ENCODE results near the gene ATP13A4.

The ATP13A4 gene, protein sequence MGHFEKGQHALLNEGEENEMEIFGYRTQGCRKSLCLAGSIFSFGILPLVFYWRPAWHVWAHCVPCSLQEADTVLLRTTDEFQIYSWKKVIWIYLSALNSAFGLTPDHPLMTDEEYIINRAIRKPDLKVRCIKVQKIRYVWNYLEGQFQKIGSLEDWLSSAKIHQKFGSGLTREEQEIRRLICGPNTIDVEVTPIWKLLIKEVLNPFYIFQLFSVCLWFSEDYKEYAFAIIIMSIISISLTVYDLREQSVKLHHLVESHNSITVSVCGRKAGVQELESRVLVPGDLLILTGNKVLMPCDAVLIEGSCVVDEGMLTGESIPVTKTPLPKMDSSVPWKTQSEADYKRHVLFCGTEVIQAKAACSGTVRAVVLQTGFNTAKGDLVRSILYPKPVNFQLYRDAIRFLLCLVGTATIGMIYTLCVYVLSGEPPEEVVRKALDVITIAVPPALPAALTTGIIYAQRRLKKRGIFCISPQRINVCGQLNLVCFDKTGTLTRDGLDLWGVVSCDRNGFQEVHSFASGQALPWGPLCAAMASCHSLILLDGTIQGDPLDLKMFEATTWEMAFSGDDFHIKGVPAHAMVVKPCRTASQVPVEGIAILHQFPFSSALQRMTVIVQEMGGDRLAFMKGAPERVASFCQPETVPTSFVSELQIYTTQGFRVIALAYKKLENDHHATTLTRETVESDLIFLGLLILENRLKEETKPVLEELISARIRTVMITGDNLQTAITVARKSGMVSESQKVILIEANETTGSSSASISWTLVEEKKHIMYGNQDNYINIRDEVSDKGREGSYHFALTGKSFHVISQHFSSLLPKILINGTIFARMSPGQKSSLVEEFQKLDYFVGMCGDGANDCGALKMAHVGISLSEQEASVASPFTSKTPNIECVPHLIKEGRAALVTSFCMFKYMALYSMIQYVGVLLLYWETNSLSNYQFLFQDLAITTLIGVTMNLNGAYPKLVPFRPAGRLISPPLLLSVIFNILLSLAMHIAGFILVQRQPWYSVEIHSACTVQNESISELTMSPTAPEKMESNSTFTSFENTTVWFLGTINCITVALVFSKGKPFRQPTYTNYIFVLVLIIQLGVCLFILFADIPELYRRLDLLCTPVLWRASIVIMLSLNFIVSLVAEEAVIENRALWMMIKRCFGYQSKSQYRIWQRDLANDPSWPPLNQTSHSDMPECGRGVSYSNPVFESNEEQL

DNA sequence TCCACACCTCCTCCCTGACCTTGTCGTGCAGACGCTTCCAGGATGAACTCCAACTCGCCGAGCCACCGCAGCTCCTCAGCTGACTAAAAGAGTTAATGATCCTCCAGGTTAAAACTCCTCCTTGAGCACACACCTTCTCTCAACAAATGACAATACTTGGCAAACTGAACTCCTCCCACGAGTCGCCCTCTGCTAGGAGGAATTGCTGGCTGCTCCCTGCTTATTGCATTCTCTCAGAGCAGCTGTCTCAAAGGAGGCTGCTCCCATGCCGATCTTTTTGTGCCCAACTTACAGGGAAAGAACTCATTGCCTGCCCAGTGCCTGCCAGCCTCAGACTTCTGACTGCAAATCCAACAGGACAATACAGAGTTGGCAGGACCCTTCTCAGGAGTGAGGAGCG lies at the start of gene ATP13A4:
Gene ATP13A4, minus strand, starts transcription at position 85 of the 400 bp plus-strand sequence. CDS start 96 bp downstream, outside the sequence.
- no peak for FAIRE-seq
- DNase-seq (ENCODE audit: low spot score): no peak

DNA sequence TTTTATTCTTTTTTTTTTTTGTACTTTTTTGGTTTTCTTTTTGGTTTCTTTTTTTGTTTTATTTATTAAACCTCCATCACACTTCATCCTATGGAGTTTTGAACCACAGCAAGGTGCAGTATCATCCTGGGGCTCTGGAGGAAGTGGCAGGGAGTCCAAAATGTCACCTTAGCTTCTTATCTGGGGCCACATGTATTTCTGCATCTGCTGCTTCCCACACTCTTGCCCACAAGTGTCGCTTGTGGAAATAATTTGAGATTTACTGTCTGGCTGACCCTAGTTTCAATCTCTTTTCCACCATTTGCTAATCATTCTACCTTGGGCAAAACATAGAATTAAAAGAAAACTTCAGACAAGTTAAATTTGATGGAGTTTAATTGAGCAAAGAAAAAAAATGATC lies 44.7 kb upstream of the ATP13A4 start:
- FAIRE-seq (no peak), DNase-seq (ENCODE audit: low spot score) (no peak)

DNA sequence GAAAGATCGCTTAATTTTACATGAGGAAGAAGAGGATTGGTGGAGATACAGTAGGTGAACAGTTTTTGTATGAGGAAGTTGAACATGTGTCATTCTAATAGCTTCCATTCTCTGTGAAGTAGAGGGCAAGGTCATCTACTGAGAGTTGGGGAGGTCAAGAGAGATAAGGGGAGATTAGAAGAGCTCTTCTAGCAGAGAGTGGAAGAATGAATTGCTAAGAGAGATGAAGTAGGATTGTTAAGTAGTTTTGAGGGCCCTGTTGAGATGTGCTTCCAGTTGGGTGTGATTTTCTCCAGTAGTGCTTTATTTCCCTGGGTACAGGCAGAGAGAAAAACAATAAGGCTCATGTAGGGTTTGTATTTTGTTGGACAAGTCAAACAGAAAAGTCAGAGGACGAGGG lies 43.5 kb upstream of the ATP13A4 start:
- FAIRE-seq (no peak), DNase-seq (ENCODE audit: low spot score) (no peak)

DNA sequence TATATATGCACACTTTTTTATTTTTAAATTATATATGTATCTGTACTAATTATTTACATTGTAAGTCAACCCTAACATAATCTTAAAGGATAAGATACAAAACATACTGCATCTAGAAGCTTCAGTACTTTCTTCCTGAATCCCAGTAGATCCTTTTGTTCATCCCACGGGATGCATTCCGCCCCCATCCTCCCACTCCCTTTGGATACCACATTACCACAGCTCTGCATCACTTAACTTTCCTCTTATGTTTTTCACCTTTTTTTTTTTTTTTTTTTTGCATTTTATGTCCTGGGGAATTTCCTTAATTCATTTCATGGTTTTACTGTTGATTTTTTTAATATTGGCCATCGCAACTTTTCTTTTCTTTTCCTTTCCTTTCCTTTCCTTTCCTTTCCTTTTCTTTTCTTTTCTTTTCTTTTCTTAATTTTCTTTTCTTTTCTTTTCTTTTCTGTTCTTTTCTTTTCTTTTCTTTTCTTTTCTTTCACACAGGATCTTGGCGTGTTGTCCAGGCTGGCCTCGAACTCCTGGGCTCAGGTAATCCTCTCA lies 41.3 kb upstream of the ATP13A4 start:
- no peak for FAIRE-seq
- DNase-seq (ENCODE audit: low spot score): no peak

DNA sequence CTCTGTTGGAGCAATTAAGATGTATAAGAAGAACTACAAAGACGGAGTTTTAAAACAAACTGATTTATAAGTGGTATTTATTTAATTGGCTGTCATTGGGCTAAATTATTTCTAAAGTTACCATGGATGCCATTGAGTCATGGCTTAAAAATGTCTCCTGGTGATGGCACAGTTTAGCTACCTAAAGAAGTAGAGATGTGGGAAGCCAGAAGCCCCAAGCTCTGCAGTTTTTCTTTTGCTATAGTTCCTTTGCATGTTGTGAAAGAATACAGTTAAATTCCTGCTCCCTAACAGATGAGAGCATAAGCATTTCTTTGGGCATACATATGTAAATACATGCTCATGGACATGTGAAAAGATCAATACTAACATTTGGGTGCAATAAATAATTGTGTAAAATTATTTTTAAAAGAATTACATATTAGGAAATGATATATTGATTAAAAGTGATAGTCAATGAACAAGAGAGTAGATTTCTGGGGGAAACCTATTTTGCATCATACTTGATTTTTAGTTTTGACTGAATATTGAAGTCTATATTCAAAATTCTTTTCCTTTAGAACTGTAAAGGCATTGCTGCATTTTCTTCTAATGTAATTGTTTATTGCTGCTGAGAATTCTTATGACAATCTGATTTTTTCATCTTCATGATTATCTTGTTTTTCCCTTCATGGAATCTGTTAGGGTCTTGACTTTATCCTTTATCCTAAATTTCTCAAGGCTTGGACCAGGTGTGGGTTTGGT lies 40.4 kb upstream of the ATP13A4 start:
- peak; percentile 44 for DNase-seq (ENCODE audit: low spot score)
- FAIRE-seq: no peak

DNA sequence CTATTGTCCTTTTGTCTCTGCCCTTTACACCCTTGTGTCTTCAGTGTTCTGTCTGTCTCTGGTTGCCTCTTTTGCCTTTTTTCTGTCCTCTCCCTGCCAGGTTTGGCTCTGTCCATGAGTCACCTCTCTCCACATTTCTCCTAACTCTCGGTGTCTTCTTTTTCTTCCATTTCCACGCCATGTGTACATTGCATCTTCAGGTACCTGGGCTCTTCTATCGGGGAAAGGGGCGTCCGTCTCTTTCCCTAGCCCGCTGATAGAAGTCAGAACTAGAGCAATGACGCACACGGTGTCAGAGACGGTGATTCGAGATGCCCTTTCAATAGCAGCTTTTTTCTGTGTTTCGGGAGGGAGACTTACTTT lies 39.0 kb upstream of the ATP13A4 start:
- no peak for FAIRE-seq
- peak; percentile 19 for DNase-seq (ENCODE audit: low spot score)

DNA sequence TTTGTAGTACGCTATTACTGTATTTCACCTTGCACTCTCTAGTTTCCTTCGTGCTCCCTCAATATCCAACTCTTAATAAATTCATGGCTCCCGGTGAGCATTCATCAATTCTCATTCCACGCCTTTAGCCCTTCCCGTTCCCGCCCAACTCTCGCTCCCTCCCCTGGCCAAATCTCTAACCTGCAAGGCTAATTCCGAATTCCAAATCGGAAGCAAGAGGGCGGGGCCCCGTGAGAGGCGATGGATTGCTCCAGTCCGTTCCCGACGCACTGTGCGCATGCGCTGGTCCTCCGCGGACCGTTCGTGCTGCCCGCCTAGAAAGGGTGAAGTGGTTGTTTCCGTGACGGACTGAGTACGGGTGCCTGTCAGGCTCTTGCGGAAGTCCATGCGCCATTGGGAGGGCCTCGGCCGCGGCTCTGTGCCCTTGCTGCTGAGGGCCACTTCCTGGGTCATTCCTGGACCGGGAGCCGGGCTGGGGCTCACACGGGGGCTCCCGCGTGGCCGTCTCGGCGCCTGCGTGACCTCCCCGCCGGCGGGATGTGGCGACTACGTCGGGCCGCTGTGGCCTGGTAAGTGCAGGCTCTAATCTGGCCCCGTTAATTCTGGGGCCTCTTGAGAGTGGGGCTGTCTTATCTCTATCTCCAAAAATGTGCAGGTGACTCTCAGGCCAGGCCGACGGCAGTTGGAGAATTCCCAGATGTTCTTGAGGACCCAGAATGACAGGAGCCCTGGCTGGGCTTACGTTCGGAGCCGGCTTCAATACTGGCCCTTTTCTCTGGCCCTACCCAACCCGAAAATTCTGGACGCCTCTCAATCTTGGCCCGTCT lies 38.4 kb upstream of the ATP13A4 start, which contains the start of gene OPA1:
Gene OPA1, plus strand, starts transcription at position 368 of the 827 bp plus-strand sequence. Its CDS starts 170 bp downstream, at position 538.
- FAIRE-seq: peak; percentile 67
- peak; percentile 98 for DNase-seq (ENCODE audit: low spot score)

DNA sequence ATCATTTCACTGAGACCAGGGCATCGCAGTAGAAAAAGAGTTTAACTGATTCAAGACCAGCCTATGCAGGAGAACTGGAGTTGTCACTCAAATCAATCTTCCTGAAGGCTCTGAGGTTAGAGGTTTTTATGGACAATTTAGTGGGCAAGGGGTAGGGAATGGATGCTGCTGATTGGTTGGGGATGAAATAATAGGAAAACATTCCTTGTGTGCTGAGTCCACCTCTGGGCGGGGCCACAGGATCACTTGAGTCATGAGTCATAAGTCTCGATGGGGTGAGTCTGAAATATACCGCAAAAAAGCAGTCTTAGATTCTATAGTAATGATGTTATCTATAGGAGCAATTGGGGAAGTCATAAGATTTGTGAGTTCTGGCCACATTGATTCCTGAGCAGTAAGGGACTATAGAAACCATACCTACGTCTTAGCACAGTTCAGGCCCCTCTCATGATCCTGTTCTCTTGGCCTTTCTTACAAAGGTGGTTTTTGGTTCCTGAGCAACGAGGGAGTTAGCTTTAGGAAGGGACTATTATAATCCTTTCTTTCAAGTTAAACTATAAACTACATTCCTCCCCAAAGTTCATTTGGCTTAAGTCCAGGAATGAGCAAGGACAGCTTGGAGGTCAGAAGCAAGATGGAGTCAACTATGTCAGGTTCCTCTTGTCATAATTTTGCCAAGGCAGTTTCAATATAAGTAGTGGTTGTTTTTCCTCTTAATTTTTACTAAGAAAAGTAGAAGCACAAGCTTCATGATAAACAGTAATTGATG lies 35.6 kb upstream of the ATP13A4 start:
- FAIRE-seq (peak; percentile 80), DNase-seq (ENCODE audit: low spot score) (peak; percentile 85)

DNA sequence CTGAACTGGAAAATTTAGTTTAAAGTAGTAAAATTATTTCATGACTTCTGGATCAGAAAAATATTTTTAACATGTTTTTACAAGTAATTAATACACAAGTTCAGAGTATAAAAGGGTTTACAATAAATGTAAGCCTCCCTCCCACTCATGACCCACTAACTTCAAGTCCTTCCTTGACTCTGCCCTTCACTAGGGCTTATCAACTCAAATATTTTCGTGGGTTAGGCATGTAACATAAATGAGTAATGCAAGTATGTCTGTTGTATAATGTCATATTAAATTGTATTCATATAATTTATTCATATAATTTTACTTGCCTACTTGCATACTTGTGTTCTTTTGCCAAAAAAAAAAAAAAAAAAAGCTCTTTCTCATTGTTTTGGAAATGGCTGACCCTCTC lies 34.9 kb upstream of the ATP13A4 start:
- no peak for DNase-seq (ENCODE audit: low spot score)
- no peak for FAIRE-seq

DNA sequence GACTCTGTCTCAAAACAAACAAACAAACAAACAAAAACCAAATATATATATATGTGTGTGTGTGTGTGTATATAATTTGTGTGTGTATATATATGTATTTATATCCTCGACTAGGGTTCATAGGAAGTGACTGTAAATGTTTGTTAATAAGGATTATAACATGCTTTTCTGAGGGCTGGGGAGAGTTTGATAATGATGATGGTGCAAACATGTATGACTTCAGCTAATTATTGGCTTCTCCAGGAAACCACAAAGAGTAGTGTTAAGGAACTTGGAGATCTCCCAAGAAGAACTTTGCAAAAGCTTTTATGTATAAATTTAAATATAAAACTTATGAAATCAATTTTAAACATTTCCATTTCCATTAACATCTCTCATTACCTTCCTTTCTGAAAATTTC lies 34.4 kb upstream of the ATP13A4 start:
- no peak for FAIRE-seq
- DNase-seq (ENCODE audit: low spot score): no peak

DNA sequence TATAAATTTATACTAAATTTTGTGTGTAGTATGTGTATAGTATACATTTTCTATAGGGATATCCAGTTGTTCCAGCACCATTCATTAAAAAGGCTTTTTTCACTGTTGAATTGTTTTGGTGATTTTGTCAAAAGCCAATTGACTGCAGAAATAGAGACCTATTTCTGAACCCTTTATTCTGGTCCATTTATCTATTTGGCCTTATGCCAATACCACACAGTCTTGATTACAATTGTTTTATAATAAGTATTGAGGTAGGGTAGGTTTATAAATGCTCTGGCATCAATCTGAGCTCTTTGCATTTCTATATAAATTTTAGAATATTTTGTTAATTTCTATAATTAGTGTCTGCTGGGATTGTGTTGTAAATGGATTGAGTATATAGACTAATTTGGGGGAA lies 31.8 kb upstream of the ATP13A4 start:
- DNase-seq (ENCODE audit: low spot score): no peak
- FAIRE-seq: no peak

DNA sequence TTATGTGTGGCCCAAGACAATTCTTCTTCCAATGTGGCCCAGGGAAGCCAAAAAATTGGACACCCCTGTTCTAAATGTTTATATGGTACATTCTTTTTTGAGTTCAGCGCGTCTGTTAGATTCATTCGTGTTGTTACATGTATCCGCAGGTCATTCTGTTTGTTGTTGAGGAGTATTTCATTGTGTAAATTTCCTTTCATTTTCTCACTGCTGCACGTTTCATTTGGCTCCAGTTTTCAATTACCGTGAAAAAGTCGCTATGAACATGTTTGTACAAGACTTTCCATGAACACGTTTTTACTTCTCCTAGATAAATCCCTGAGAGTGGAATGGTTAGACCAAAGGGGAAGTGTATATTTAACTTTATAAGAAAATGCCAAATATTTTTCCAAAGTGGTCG lies 30.8 kb upstream of the ATP13A4 start:
- FAIRE-seq: no peak
- no peak for DNase-seq (ENCODE audit: low spot score)

DNA sequence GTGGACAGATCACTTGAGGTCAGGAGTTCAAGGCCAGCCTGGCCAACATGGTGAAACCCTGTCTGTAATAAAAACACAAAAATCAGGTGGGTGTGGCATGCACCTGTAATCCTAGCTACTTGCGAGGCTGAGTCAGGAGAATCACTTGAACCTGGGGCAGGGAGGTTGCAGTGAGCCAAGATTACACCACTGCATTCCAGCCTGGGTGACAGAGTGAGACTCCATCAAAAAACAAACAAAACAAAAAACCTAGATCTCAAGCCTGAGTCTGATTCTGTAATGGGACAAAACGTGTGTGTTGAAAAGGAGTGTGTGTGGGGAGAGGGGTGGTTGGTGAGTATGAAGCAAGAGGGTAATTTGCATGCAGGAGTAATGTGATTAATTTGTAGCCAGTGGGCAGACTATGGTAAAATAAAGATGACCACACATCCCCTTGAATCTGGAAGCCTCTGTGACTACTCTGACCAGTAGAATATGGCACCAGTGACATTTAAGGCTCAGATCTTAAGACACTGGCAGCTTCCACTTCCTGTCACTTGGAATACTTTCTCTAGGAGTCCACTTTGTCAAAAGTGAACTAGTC lies 19.9 kb upstream of the ATP13A4 start:
- no peak for FAIRE-seq
- no peak for DNase-seq (ENCODE audit: low spot score)

DNA sequence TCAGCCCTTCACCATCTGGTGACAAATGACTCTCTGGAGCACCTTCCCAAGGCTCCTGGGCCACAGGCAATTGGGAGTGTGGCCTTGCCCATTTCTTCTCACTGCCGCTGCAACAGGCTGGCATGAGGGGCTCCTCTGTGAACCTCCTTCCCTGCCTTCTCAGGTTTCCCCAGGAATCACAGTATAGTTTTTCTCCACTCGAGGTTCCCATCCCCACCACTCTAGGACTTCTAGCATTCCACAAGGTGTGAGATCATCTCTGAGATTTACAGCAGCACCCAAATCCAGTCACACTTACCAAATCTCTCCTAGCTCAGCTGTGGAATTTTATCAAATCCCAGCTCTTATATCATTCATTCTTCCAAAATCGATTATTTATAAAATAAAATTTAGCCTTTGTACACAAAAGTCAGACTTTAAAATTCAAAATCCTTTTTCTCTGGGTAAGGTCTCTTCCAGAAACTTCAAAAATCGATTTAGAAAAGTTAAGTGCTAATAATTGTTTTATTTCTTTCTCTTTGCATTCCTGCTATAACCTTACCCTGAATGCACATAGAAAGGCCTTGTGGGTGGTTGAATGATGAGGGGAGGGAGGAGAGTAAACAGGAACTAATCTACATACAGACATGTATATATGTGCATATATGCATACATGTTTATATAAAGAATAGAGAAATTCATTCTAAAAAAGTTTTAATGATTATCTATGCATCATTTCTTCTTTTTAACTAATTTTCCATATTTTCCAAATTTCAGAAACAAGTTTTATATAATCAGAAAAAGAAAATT lies 18.9 kb upstream of the ATP13A4 start:
- FAIRE-seq: no peak
- no peak for DNase-seq (ENCODE audit: low spot score)

DNA sequence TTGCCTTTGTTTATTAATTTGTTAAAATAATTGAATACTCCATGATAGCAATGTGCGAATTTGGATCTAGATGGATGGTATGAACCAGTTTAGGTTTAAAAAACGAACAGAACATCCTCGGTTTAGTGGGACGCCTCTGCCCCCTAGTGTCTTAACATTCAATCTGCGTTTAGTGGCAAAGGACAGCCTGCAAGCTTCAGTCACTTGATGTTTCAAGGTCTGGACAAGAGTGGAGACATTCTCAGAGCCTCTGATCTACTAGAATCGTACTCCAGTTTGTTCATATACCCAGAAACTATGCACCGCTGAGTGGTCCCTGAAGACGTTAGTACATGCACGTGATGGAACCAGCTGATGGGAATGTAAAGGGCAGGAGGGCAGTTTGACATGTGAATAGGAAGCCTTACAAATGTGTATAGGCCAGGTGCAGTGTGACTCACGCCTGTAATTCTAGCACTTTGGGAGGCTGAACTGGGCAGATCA lies 17.8 kb upstream of the ATP13A4 start:
- peak; percentile 67 for FAIRE-seq
- DNase-seq (ENCODE audit: low spot score): peak; percentile 39

DNA sequence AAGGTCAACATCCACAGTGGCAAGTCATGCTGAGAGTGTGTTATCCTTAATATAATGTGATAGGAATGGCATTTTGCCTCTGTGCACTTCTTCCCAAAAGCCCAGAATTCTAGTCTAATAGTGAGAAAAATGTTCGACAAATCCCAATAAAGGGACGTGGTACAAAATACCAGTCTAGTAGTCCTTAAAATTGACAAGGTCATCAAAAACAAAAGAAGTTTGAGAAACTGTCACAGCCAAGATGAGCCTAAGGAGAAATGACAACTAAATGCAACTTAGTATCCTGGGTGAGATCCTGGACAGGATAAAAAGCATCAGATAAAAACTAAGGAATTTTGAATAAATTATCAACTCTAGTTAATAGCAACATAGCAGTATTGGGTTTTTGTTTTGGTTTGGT lies 14.4 kb upstream of the ATP13A4 start:
- FAIRE-seq (no peak), DNase-seq (ENCODE audit: low spot score) (no peak)

DNA sequence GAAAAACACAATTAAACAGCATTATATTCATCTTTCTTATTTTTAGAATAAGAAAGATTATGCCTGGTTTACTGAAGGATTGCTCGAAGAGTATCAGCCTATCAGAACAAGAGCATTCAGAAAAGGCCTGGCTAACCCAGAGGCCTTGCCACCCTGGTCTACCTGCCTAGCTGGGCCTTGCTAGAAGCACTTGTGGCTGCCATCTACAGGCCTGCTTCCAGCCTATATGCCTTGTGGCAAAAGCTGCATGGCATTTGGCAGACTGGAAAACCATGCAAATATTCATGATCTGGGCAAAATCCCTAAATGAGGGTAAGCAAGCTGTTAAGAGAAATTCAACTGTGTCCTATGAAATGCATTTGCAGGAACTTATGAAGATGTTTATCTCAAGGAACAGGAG lies 9.3 kb upstream of the ATP13A4 start:
- no peak for FAIRE-seq
- no peak for DNase-seq (ENCODE audit: low spot score)

DNA sequence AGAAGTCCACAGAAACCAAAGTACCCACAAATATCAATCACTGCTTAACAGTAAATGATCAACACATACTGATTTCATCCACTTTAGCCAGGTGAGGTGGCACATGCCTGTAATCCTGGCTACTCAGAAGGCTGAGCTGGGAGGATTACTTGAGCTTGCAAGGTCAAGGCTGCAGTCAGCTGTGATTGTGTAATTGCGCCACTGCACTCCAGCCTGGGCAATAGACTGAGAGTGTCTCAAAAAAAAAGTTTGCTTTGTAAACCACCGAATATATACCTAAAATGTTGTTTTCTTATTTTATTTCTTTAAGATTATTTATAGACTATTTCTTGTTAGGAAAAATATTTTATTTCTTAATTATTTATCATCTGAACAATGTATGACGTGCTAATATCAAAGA lies 8.7 kb upstream of the ATP13A4 start:
- DNase-seq (ENCODE audit: low spot score) (no peak), FAIRE-seq (no peak)

Measured in RCC 7860 (cell line).